Lung (tissue), 12 donors: Measurements from ENCODE around the gene ESPN. TPM values are rescaled to one million over a fixed set of nuclear protein-coding genes. Genes with fewer than 3 reads are reported as not detected.

Experiments used
- ATAC-seq: fragments of 200-7000 bp; cut with Tn5 transposase; one replicate; pipeline ENCODE4 v1.9.1; 2020; ENCODE audit warnings: moderate number of reproducible peaks; ENCODE audit not compliant: insufficient read depth, low FRiP score
- DNase-seq, 3 donors: peaks; one replicate each; pipeline ENCODE4 v3.0.0-alpha.2; 2013 to 2017
- H3K27ac ChIP-seq, 2 donors: one replicate each; pipeline ENCODE4 v1.5.1; 2013; ENCODE audit warnings: mild to moderate bottlenecking in 2 of 2, moderate library complexity in 2 of 2, control low read depth in 1 of 2, inconsistent platforms in 1 of 2, low read depth in 1 of 2, low read length in 1 of 2
- H3K27me3 ChIP-seq, 3 donors: one replicate each; pipeline ENCODE4 v1.5.1; 2013; ENCODE audit warnings: low read length in 2 of 3; ENCODE audit not compliant: control insufficient read depth in 3 of 3, insufficient read depth in 3 of 3
- H3K36me3 ChIP-seq, 4 donors: one replicate each; pipeline ENCODE4 v1.5.1; 2013; ENCODE audit warnings: low read length in 4 of 4, mild to moderate bottlenecking in 1 of 4, moderate library complexity in 1 of 4; ENCODE audit not compliant: control insufficient read depth in 4 of 4, insufficient read depth in 4 of 4
- H3K4me1 ChIP-seq, 5 donors: one replicate each; pipeline ENCODE4 v1.5.1; 2013; ENCODE audit warnings: low read length in 5 of 5, mild to moderate bottlenecking in 2 of 5, moderate library complexity in 1 of 5; ENCODE audit not compliant: control insufficient read depth in 5 of 5, insufficient read depth in 5 of 5
- H3K4me3 ChIP-seq: one replicate; pipeline ENCODE4 v1.5.1; 2013; ENCODE audit warnings: mild to moderate bottlenecking, control low read depth, moderate library complexity
- H3K9ac ChIP-seq, 2 donors: one replicate each; pipeline ENCODE4 v1.5.1; 2013; ENCODE audit warnings: low read length in 2 of 2, control low read depth in 1 of 2; ENCODE audit not compliant: insufficient read depth in 1 of 2
- H3K9me3 ChIP-seq, 4 donors: one replicate each; pipeline ENCODE4 v1.5.1; 2013; ENCODE audit warnings: low read length in 3 of 4, mild to moderate bottlenecking in 1 of 4, moderate library complexity in 1 of 4; ENCODE audit not compliant: control insufficient read depth in 4 of 4, insufficient read depth in 3 of 4
- CTCF ChIP-seq: IDR thresholded peaks from 2 replicates; pipeline ENCODE4 v1.5.1; 2012; ENCODE audit warnings: mild to moderate bottlenecking; ENCODE audit errors: control extremely low read depth, extremely low read depth
- WGBS, 2 donors: extraction: QIAGEN DNeasy Blood & Tissue Kit; methylation state at CpG; one replicate each; pipeline ENCODE4 v1.1.7; 2013; 5-methylcytosine and 5-hydroxymethylcytosine counted together
- polyA plus RNA-seq, 2 donors: library from polyadenylated mRNA; stranded (reverse); fragments of 200-250 nt; gene quantifications; one replicate each; pipeline ENCODE4 v1.2.1, GENCODE V29; 2013
- total RNA-seq, 2 donors: library from RNA; depleted of rRNA in 1 of 2; stranded (reverse); fragments of >200 nt in 1 of 2; gene quantifications; one replicate each; pipeline ENCODE4 v1.2.1, GENCODE V29; 2014 to 2021
- donor health status: control.
- donor health status: control.
- donor health status: Bipolar disorder and iron deficiency.
- donor health status: healthy.
- donor health status: DM: yes; HTN: yes; CAD: no.

ESPN gene
- total and polyA plus RNA-seq, 4 donors, result 2.1 to 20.8 (median 7.4) TPM

GRCh38 chr1:6416295-6416656 is 8.3 kb upstream of the ESPN start:
- 69 to 71% methylated on average over 8 of the region's 8 CpGs for WGBS, 2 donors
- ATAC-seq (no peak), DNase-seq (no peak)
- TF ChIP-seq CTCF, result no peak
- Histone ChIP-seq H3K27me3 (peaks cover 6 to 63% (median 52%) of the 10 kb centered on the region in 3 donors), H3K9ac (no peak overlapping the region), H3K9me3 (no peaks in the 10 kb centered on the region), H3K4me1 (peaks cover 0 to 11% (median 7%) of the 10 kb centered on the region in 5 donors), H3K27ac (no peak overlapping the region), H3K36me3 (no peaks in the 10 kb centered on the region), H3K4me3 (no peak overlapping the region)

GRCh38 chr1:6416906-6417305 is 7.7 kb upstream of the ESPN start:
- 92 to 95% methylated on average over 5 of the region's 5 CpGs for WGBS, 2 donors
- ATAC-seq, result no peak
- Histone ChIP-seq H3K9me3 (no peaks in the 10 kb centered on the region), H3K9ac (no peak overlapping the region), H3K4me1 (peaks cover 0 to 11% (median 7%) of the 10 kb centered on the region in 5 donors), H3K36me3 (no peaks in the 10 kb centered on the region), H3K27ac (no peak overlapping the region), H3K27me3 (peaks cover 6 to 67% (median 57%) of the 10 kb centered on the region in 3 donors), H3K4me3 (no peak overlapping the region)
- DNase-seq, result no peak
- TF ChIP-seq CTCF, result no peak

- DNase-seq, result no peak
- no peaks in the 10 kb centered on the region for H3K36me3 ChIP-seq
- TF ChIP-seq CTCF, result no peak
- H3K27me3 ChIP-seq, result peaks cover 6 to 73% (median 63%) of the 10 kb centered on the region in 3 donors
- no peak overlapping the region for H3K9ac ChIP-seq
- H3K27ac ChIP-seq, result no peak overlapping the region
- no peak for ATAC-seq
- H3K9me3 ChIP-seq, result no peaks in the 10 kb centered on the region
- H3K4me1 ChIP-seq, result peaks cover 0 to 11% (median 7%) of the 10 kb centered on the region in 5 donors
- no peak overlapping the region for H3K4me3 ChIP-seq
- WGBS, 2 donors, result 63 to 65% methylated on average over 8 of the region's 8 CpGs
Measured at GRCh38 chr1:6417961-6418667, 6.5 kb upstream of the ESPN start.
